Ascending aorta (tissue), 2 donors: ENCODE data around the gene LRRC74B. TPM values are rescaled to one million over a fixed set of nuclear protein-coding genes. Genes with fewer than 3 reads are reported as not detected.

Experiments
- DNase-seq, 2 donors: peaks; one replicate each; pipeline ENCODE4 v3.0.0-alpha.2; 2019; ENCODE audit warnings: low spot score in 2 of 2
- H3K27ac ChIP-seq, 2 donors: fragments of 200-600 bp; sonication (generic); one replicate each; pipeline ENCODE4 v1.5.1; 2016 to 2017; ENCODE audit warnings: mild to moderate bottlenecking in 1 of 2
- H3K27me3 ChIP-seq: fragments of 200-600 bp; sonication (generic); one replicate; pipeline ENCODE4 v1.5.1; 2017
- H3K36me3 ChIP-seq, 2 donors: fragments of 200-600 bp; sonication (generic); one replicate each; pipeline ENCODE4 v1.5.1; 2016
- H3K4me1 ChIP-seq, 2 donors: fragments of 200-600 bp; sonication (generic); one replicate each; pipeline ENCODE4 v1.5.1; 2016 to 2017; ENCODE audit warnings: mild to moderate bottlenecking in 1 of 2
- H3K4me3 ChIP-seq, 2 donors: fragments of 200-600 bp; sonication (generic); one replicate each; pipeline ENCODE4 v1.5.1; 2016 to 2017; ENCODE audit warnings: mild to moderate bottlenecking in 1 of 2
- H3K9me3 ChIP-seq, 2 donors: fragments of 200-600 bp; sonication (generic); one replicate each; pipeline ENCODE4 v1.5.1; 2016
- CTCF ChIP-seq, 3 experiments: fragments of 200-600 bp in 2 of 3; fragments of 450-650 bp in 1 of 3; sonication (generic) in 2 of 3; IDR thresholded peaks; one replicate each; pipeline ENCODE4 v1.5.1; 2016 to 2019; ENCODE audit warnings: antibody characterized with exemption in 3 of 3, mild to moderate bottlenecking in 1 of 3, moderate library complexity in 1 of 3
- intact Hi-C: fragments of 100-400 bp; cut with DNase I; formaldehyde crosslinking; loops from one replicate; pipeline ENCODE4 v1.15.1; 2023
- total RNA-seq: library from RNA; depleted of rRNA; stranded (reverse); fragments of >200 nt; gene quantifications from one replicate; pipeline ENCODE4 v1.1.0, GENCODE V29; 2016

LRRC74B gene
- total RNA-seq, 1 donor from 2014 or later: 2.6 TPM

DNA sequence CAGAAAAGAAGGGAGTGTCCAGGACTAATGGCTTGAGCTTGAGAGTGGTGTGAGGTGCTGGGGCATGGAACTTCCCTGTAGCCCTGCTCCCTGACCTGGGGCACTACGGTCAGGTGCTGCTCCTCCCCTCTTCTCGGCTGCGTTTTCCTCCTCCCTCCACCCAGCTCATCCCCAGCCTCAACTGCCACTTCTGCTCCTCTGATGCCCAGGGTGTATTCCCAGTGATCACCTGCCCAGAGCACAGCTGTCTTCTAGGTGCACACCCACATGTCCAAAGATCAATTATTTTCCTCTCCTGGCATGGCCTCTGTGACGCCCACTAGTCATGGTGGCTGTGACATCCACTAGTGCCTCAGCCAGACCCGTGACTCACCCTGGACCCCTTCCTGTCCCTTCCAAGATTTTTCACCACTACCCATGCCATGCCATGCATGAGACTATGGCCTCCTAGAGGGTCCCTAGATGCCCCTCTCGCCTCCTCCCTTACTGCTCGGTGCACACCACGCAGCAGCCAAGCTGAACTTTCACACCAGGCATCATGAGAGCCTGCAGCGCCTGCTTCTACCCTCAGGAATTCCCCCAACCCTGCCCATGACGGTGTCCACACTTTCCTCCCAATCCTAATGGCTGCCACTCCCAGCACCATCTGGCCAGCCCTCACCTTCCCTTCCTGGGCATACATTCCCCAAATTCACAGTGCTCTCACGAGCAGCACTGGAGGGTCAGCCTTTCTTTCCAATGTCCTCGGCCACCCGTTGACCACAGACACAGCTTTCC, 28.9 kb upstream of the LRRC74B start:
- H3K27me3 ChIP-seq: no peaks in the 10 kb centered on the region
- TF ChIP-seq CTCF (IDR thresholded peaks at IDR 0.05): no peak
- peaks cover 10 to 18% of the 10 kb centered on the region in 2 donors for H3K4me1 ChIP-seq
- no peak overlapping the region for H3K27ac ChIP-seq
- H3K4me3 ChIP-seq: no peak overlapping the region
- H3K9me3 ChIP-seq: no peaks in the 10 kb centered on the region
- H3K36me3 ChIP-seq: no peaks in the 10 kb centered on the region
- DNase-seq: no peak
- intact Hi-C loops: loop anchor here (5.0 kb wide), 1 partner anchor 35 kb away; the partner anchor contains the start of gene LZTR1

DNA sequence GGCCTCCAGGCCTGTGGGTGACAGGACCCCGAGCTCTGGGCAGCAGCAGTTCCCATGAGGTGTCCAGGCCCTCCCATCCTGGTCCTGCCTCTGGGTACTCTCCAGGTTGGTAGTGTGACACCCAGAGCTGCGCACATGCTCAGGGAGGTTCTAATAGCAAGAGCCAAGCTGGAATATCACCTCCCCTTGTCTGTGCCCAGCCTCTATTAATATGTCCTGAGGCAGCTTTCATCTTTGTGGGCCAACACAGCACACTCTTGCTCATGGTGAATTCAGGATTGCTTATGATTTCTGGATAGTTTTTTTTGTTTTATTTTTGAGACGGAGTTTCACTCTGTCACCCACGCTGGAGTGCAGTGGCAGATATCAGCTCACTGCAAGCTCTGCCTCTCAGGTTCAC, 27.4 kb upstream of the LRRC74B start:
- Histone ChIP-seq H3K4me1 (peaks cover 10 to 18% of the 10 kb centered on the region in 2 donors), H3K27me3 (no peaks in the 10 kb centered on the region), H3K9me3 (no peaks in the 10 kb centered on the region), H3K36me3 (no peaks in the 10 kb centered on the region), H3K27ac (no peak overlapping the region), H3K4me3 (no peak overlapping the region)
- no peak for TF ChIP-seq CTCF (IDR thresholded peaks at IDR 0.05)
- no peak for DNase-seq
- intact Hi-C loops: loop anchor here (5.0 kb wide), 1 partner anchor 36 kb away; the partner anchor contains the start of gene LZTR1

DNA sequence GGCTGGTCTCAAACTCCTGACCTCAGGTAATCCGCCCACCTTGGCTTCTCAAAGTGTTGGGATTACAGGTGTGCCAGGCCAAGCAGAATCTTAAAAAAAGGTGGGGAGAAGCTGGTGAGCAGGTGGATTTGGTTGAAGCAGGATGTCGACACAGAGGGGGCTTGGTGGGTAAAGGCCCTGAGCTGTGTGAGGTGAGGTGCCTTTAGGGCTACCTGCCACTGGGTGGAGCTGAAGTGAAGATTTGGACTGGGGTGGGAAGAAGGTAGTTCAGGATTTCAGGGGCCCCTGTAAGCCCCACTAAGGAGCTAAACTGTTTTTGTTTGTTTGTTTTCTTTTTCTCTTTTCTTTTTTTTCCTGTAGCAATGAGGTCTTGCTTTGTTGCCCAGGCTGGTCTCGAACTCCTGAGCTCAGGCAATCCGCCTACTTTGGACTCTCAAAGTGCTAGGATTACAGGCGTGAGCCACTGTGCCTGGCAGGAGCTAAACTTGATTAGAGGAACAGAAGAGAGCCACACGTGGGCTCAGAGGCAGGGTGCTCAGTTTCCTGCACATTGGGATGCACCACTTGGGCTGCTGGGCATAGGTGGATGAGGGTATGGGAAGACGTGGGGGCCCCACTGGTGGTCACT, 24.8 kb upstream of the LRRC74B start:
- intact Hi-C loops: no loop called here
- no peaks in the 10 kb centered on the region for H3K27me3 ChIP-seq

GRCh38 chr22:21022507-21022906, 23.2 kb upstream of the LRRC74B start:
- H3K27ac ChIP-seq: no peak overlapping the region
- no peaks in the 10 kb centered on the region for H3K36me3 ChIP-seq
- intact Hi-C loops: no loop called here
- no peaks in the 10 kb centered on the region for H3K4me1 ChIP-seq
- DNase-seq: no peak
- no peaks in the 10 kb centered on the region for H3K9me3 ChIP-seq
- H3K27me3 ChIP-seq: no peaks in the 10 kb centered on the region
- H3K4me3 ChIP-seq: no peak overlapping the region
- no peak for TF ChIP-seq CTCF (IDR thresholded peaks at IDR 0.05)

More for the DNA sequence above, 24.8 kb upstream of the LRRC74B start:
- Histone ChIP-seq H3K36me3 (no peaks in the 10 kb centered on the region), H3K9me3 (no peaks in the 10 kb centered on the region), H3K4me3 (no peak overlapping the region), H3K27ac (no peak overlapping the region), H3K4me1 (peaks cover 0 to 2% of the 10 kb centered on the region in 2 donors)
- TF ChIP-seq CTCF (IDR thresholded peaks at IDR 0.05): no peak
- DNase-seq: no peak

GRCh38 chr22:21022955-21023614, 22.7 kb upstream of the LRRC74B start:
- Histone ChIP-seq H3K4me3 (no peak overlapping the region), H3K36me3 (no peaks in the 10 kb centered on the region), H3K27ac (no peak overlapping the region), H3K4me1 (no peaks in the 10 kb centered on the region), H3K27me3 (no peaks in the 10 kb centered on the region), H3K9me3 (no peaks in the 10 kb centered on the region)
- intact Hi-C loops: no loop called here
- DNase-seq: no peak
- TF ChIP-seq CTCF (IDR thresholded peaks at IDR 0.05): no peak
